ENCODE results near the gene CFAP119. TPM values are rescaled to one million over a fixed set of nuclear protein-coding genes. Genes with fewer than 3 reads are reported as not detected.

CFAP119 gene
- total and polyA plus RNA-seq, 2 of the 8 experiments (the other 6 are each of a cell fraction or from before 2014, with no cell fraction given), result 5.6 to 6.0 TPM

- TF ChIP-seq CHD7 (IDR thresholded peaks at IDR 0.05; ENCODE audit: insufficient replicate concordance, low read length) (no peak), ATF2 (IDR thresholded peaks at IDR 0.05; ENCODE audit: low read length) (no peak)
- TF ChIP-seq, protein P1, sequence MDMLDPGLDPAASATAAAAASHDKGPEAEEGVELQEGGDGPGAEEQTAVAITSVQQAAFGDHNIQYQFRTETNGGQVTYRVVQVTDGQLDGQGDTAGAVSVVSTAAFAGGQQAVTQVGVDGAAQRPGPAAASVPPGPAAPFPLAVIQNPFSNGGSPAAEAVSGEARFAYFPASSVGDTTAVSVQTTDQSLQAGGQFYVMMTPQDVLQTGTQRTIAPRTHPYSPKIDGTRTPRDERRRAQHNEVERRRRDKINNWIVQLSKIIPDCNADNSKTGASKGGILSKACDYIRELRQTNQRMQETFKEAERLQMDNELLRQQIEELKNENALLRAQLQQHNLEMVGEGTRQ (IDR thresholded peaks at IDR 0.05; ENCODE audit: low read length), result no peak
Observed at GRCh38 chr16:30773826-30774225, 12.0 kb upstream of the CFAP119 start (continued).

Measured in H1 (cell line).